GM18907 (cell line): ENCODE results near the gene GPC3.

Experiments
- ATAC-seq: cut with Tn5 transposase; IDR thresholded peaks from one replicate; pipeline ENCODE4 v1.9.1; 2021; ENCODE audit warnings: mild to moderate bottlenecking, moderate library complexity; ENCODE audit not compliant: unreplicated experiment

The GPC3 gene

DNA sequence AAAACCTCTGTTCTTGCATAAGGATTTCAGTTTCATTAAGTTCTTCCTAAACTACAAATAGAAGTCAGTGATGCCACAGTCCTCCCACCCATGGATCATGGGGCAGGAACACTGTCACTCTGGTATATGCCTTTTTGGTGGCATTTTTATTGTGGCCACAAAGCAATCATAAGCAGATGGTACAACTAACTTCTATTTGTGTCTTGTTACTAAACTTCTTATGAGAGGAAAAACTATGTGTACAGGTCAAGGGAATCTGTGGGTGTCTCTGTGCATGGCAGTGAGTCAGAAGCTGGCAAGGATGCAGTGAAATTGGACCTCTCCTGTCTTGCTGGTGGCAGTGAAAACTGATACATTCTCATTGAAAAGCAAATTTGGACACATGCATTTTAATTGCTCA, 325.1 kb downstream of the GPC3 start:
- ATAC-seq = no peak

DNA sequence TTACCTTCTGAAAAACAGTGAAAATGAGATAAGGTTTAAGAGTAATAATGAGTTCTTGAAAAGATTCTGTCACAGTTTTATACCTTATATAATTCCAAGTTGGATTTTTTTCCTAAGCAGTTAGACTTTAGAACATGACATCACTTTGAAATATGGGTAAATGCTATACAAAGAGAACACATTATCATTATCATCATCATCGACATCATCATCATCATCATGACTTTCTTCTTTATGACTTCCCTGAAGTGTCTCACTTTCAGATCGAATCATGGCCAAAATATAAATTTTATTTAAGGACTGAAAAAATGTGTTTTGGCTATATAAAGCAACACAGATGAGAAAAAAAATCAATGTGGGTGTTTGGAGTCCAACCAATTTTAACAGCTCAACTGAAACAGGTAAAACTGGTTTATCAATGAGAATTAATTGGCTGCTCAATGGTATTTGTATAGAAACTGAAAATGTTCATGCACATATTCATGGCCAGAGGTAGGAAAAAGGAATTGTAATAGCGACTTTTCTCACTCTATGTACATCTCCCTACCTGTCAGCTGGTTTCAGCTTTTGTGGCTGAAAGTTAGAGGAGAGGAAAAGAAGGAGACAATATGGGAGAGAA, 327.0 kb downstream of the GPC3 start:
- no peak for ATAC-seq

DNA sequence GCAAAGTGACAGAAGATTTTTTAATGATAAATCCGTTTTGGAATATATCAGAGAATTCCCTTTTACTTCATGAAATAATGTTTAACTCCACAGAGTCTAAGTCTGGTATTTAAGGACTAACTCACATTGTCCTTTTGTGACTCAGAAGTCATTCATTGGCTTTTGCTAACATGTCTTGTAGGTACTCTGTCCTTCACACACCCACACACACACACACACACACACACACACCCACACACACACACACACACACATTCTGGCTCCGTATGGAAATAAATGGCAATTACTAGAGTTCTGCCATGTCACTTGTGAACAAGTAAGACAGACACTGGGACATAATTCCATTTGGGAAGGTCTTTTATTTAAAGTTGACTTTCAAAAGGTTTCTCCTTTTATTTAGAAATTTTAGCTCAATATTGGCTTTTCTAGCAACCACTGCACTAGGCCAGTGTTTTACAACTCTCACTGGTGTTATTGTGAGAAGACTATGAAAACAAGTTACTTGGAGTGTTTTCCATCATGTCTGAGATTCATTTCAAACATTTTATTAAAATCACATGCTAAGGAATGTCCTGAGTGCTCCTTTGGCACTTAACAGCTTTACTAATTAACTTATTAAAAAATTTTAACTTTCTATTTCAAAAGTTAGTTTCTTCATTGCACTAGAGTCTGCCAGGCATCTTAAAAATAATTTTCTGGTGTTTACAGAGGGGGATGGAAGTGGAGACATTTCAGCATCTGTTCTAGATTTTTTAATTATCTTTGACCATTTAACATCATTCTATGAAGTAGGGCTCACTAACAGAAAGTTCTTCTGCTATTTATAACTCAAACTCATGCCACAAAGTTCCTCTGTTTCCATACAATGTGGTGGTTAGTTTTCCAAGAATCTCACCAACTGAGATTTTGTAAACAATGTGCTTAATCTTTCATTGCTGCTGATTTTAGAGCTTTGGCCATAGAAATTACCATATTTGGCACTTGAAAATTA, 329.8 kb downstream of the GPC3 start:
- no peak for ATAC-seq

DNA sequence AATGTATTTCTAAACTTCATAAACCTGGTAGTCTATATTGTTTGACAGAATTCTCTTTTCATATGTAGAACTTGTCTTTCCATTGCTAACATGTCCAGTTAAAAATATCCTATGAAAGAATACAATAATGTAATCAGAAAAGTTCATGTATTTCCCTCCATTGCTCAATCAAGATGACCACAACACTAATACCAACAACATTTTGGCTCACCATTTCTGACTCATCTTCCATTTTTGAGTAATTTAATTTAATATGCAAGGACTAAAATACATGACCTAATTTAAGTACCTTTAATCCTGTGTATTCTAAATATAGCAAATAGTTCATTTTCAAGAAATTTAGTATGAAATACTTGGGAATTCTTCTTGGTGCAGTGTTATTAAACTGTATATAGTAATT, 330.6 kb downstream of the GPC3 start:
- no peak for ATAC-seq

DNA sequence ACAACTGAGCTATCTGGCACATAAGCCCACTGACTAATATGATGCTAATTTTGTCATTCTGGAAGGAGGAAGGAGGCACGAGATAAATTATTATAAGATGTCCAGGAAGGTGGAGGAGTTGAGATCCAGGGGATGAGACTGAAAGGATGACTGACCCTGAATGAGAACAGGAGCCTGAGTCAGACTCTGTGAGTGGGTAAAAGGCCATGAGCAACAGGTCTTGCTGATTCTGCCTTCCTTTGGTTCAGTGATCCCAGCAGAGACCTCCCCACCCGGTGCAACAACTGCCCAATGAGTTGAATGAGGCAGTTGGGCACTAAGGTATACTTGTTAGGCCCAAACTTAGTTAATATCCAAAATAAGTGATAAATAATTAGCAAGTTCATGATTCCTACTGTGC, 332.0 kb downstream of the GPC3 start:
- no peak for ATAC-seq

DNA sequence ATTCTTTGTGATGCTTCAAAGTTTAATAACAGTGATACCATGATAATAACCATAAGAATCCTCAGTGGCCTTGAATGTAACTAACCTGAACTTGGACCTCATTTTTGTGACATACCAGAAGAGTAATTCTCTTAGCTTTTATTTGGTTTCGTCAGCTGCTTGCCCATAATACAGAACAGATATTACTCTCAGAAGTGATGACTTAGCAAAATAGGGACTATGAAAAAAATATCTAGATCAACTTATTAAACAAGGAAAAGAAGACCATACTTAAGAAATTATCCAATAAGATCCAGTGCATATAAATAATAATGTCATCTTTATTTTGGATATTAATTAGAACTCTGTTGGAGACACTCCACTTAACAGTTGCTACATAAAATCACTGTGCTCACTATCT, 333.2 kb downstream of the GPC3 start:
- ATAC-seq = no peak

DNA sequence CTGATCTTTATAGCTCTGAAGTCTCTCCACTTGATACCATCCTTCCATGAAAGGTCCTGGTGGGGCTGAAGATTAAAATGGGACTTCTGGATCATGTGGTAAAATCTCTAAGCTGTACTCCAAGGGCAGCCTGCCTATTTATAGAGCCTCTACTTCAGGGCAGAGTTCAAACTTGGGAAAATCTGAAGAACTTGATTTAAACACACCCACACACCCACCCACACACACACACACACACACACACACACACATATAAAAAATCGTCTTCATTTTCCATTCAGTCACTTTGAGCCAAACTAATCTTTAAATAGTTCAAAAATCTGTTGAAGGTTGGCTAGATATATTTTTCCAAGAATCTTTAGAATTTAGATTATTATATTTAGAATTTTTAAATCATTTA, 335.2 kb downstream of the GPC3 start:
- ATAC-seq = no peak

DNA sequence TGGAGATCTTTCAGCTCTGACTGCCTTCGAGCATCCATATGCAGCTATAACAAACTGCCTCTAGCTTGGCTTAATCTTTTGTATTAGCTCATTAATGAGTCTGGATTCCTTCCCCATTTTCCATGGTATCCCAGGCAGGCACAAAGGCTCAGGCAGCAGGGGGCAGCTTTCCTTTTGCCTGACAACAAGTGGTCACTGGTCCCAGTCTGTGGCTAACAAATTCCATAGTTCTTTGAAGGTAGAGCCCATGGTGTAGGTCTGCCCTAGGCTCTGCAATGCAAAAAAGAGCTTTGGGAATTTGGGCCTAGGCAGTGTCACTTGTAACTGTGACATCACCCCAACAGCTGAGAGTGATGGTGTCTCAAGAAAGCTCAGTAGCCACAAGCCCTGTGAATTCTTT, 335.7 kb downstream of the GPC3 start:
- ATAC-seq = no peak

DNA sequence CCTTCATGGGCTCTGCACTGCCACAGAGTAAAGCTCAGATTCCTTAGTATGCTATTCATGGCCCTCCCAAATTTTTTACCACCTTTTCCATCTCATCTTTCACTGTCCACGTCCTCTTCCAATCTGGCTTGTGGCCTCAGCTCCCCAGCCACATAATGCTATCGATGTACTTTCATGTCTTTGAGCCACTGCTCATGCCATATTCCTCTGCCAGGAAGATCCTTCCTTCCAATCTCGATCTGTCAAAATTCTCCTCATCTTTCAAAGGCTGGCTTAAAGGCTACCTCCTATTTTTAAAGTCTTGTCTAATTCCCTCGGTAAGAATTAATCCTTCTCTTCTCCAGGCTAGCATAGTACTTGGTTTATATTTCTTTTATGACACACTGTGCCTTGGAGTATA, 336.8 kb downstream of the GPC3 start:
- no peak for ATAC-seq

DNA sequence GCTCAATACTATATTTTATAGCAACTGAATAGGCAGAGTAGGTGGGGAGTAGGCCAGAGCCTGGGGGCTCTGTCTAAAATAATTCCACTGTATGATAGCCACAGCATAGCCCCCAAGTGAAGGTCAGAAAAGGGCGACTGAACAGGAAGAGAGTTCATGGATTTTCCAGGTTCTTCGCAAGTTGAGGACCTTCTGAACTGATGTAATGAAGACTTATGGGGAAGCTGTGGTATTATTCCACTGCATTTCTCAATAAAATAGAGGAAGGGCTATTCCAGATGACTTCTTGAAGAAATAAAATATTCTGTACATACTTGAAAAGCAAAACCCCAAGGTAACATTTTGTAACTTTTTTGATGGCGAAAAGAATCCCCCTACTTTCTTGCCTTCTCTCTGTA, 338.7 kb downstream of the GPC3 start:
- ATAC-seq = no peak

DNA sequence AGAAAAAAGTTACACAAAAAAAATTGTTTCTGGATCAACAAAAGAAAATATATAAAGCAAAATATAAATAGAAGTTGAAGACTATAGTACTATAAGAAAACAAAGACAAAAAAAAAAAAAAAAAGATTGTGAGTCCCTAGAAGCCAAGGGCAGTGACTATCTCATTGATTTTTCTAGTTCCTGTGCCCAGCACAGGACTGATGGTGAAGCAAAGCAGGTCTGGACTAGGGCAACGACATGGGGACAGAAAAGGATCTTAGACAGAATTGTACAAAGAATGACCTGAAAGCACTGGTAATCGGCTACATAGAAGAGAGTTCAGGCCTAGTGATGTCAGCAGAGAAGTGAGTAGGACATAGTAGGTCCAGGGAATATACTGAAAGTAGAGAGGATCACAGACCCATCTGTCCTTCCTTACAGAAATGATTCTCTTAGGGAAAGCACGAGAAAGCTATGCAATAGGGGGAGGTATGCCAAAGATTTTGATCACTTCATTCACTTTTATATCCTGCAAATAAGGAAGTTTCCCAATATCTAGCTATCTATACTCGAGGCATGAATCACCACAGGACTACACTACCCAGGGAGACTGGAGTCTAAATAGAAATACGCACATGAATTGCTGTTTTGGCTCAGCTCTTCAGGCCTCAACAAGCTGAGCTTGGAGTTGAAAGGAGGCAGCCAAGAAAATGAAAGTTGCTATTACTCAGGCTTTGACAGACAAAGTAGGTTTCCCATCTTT, 339.2 kb downstream of the GPC3 start:
- no peak for ATAC-seq

DNA sequence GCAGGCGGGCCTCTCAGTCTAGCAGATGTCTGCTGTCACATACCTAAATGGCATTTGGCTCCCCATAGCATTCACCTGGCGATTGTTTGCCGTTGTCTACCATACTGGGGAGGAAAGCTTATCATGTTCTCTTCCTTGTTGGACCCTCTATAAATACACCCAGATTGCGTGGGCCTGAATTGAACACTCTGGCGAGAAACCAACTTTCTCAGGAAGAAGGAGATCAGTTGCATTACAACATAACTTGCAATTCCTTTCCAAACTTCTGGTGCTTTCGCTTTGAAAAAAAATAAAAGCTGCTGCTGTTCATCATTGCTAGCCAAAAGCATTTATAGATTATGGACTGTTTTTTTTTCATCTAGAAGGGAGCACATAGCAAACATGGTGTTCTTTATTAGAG, 340.1 kb downstream of the GPC3 start:
- no peak for ATAC-seq

DNA sequence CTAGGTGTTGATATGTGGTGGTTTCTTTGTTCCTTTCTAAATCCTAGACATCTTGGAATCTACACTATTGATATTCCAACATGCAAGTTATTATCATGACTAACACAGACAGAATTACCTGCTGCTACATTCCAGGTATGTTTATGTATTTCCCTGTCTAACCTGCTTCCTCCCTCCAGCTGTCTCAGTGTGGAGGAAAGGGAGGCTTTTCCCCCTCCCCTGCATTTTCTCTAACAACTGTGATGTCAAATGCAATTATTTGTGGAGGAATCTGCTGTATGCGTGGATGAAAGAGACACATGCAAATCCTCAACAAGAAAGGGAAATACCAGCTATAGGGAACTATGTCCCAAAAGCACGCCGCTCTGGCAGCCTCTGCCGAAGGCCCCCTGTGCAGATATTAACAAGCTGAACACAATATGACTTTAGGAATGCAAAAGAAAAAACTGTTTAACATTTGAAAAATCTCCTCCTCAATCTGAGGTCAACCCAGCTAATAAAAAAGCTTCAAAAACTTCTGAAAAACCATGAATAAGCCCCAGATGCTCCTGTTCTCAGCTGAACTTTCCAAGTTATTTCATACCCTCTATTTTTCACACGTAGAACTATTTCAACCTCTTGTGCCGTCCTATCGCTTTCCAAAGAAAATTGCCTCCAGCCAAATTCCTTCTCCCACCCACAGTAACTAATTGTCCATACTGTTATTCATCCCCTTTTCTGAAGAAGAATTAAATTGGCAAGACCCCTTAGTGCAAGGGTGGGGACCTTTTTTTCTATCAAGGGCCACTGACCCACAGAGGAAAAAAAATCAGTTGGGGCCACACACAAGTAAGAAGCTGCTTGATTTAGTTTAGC, 345.0 kb downstream of the GPC3 start:
- ATAC-seq = no peak

DNA sequence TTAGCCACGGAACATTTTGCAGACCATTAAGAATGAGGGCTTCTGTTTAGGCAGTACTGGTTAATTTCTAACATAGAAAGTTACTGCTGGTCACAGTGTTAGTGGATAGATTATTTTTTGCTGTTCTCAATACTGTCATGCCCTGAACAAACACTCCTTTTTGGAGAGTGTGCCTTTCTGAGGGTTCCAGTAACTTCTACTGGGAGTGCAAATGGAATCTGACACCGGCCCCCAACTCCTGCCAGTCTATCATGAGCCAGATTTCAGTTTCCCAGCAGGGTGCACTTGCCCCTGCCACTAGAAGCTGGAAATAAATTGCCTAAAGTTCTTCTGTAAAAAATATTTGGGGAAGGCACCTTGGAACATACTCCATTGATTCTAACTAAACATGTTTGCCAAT, 345.7 kb downstream of the GPC3 start:
- no peak for ATAC-seq

DNA sequence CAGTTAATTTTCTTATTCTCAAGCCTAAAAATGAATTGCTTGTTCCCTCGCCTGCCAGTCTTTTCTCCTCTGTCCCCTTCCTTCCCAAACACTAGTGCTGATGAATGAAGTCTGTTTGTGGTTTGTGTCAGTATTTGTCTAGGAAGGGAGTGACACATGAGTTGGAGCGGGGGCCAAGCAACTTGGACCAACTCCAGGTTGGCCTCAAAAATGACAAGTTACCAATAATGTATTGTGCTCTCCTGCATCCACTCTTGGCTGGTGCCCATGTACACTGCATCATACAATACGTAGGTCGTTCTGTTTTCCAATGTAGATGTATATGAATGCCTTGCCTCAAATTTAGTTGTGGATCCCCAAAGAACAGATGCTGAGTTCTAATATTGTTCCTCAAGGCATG, 347.1 kb downstream of the GPC3 start:
- no peak for ATAC-seq

DNA sequence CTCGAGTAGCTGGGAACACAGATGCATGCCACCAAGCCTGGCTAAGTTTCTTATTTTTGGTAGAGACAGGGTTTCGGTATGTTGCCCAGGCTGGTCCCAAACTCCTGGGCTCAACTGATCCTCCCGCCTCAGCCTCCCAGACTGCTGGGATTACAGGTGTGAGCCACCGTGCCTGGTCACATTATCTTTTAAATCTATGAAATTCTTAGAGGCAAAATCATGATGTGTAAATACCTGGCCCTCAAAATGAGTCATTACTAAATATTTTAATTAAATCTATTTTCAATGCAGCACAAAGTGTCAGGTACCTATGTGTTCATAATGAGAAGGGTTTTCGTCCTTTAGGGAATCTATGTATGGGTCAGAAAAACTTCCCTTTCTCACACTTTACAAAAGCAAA, 347.6 kb downstream of the GPC3 start:
- ATAC-seq = no peak

DNA sequence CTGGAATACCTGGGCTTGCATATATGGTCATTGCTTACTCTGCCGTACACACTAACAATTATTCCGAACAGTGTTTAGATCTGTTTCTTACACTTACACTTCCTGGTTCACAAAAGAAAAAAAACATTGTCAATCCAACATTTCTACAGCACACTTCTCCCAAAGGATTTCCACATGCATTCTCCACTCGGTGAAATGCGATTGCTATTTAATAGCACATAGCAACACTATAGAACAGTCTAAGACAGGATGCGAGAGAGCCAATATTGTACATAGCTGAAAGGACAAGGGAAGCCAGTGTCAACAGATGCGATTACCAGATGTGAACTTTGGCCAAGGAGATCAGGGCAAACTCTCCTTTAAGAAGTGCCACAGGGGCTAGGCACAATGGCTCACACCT, 349.4 kb downstream of the GPC3 start:
- ATAC-seq = no peak

DNA sequence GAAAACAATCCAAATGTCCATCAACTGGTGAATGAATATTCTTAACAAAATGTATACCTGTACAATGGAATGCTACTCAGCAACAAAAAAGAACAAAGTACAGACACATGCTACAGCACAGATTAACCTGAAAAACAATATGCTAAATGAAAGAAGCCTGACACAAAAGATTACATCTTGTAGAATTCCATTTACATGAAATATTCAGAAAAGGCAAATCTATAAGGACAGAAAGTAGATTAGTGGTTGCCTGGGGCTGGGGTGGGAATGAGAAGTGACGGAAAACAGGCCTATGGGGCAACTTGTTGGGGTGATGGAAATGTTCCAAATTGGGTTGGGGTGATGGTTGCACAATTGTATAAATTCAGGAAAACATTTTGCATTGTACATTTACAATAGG, 351.0 kb downstream of the GPC3 start:
- ATAC-seq = no peak

DNA sequence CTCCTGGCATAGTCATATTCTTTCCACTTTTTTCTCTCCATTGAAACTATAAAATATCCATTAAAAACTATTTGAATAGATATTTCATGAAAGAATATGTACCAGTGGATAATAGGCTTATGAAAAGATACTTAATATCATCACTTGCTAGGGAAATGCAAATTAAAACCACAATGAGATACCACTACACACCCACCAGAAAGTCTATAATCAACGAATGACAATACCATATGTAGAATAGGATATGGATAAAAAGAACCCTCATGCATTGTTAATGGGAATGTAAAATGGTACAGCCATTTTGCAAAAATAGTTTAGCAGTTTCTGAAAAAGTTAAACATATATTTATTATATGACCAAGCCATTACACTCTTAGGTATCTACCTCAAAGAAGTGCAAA, 351.4 kb downstream of the GPC3 start:
- ATAC-seq = no peak

DNA sequence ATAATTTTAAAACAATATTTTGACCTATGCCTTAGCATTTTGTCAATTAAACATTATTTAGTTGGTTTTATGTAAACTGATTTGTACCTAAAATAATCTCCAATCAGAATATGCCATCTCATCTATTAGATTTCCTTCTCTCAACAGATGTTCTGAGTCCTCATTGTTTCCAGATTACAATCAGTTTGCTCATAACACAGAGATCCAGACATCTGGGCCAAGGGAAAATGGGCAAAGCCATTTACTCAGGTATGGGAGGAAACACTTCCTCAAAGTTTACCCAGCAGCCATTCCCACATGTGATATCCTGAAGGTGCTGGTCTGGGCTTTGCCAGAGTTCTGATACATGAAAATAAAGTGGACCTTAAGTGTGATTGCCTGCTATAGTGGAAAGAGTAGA, 352.2 kb downstream of the GPC3 start:
- no peak for ATAC-seq

DNA sequence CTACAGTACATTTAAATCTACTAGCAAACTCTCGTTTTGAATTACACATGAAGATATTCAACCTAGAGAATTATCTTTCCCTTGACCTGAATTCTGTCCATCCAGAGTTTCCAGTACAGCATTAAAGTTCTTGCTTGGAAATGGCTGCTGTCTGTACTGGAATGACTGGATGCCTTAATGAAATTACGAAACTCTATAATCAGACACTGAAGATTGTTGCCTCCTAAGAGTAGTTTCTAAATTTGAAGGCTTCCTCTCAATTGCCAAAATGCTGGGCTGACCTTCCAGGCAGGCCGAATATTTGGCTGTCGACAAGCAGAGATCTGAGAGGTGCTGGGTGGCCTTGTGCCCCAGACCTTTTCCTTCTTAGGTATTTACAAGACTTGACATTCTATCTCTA, 355.0 kb downstream of the GPC3 start:
- ATAC-seq = no peak
